RWPE2 (cell line): ENCODE results near the gene FOLR2.

Source experiments
- ATAC-seq: fragments of 200-7000 bp; cut with Tn5 transposase; 3 replicates; pipeline ENCODE4 v1.9.1; 2021; ENCODE audit warnings: low read depth
- DNase-seq: peaks from one replicate; pipeline ENCODE4 v3.0.0-alpha.2; 2020; ENCODE audit warnings: low spot score
- H3K27ac ChIP-seq: fragments of 450-650 bp; 2 replicates; pipeline ENCODE4 v1.5.1; 2017; ENCODE audit warnings: mild to moderate bottlenecking; ENCODE audit not compliant: poor library complexity, severe bottlenecking
- H3K27me3 ChIP-seq: fragments of 250-450 bp; sonication (Bioruptor Pico); 2 replicates; pipeline ENCODE4 v1.5.1; 2021; ENCODE audit warnings: mild to moderate bottlenecking, moderate library complexity; ENCODE audit not compliant: insufficient read depth, poor library complexity, severe bottlenecking
- H3K36me3 ChIP-seq: fragments of 250-450 bp; sonication (Bioruptor Pico); 2 replicates; pipeline ENCODE4 v1.5.1; 2020; ENCODE audit warnings: low read depth, mild to moderate bottlenecking, moderate library complexity
- H3K4me1 ChIP-seq: fragments of 250-450 bp; sonication (Bioruptor Pico); 2 replicates; pipeline ENCODE4 v1.5.1; 2021; ENCODE audit warnings: mild to moderate bottlenecking, moderate library complexity; ENCODE audit not compliant: insufficient read depth, poor library complexity, severe bottlenecking
- H3K4me3 ChIP-seq: fragments of 250-450 bp; sonication (Bioruptor Pico); 2 replicates; pipeline ENCODE4 v1.5.1; 2021; ENCODE audit warnings: mild to moderate bottlenecking, moderate library complexity; ENCODE audit not compliant: severe bottlenecking
- H3K9me3 ChIP-seq: fragments of 250-450 bp; sonication (Bioruptor Pico); 2 replicates; pipeline ENCODE4 v1.5.1; 2021; ENCODE audit warnings: mild to moderate bottlenecking, moderate library complexity; ENCODE audit not compliant: severe bottlenecking
- CTCF ChIP-seq: fragments of 450-650 bp; IDR thresholded peaks from one replicate; pipeline ENCODE4 v1.5.1; 2017; ENCODE audit warnings: mild to moderate bottlenecking, moderate library complexity; ENCODE audit not compliant: poor library complexity, severe bottlenecking

FOLR2 gene

GRCh38 chr11:72238492-72239312 is 22.1 kb downstream of the FOLR2 start:
- no peak for ATAC-seq
- H3K27ac ChIP-seq = peak overlapping the region; percentile 9
- H3K27me3 ChIP-seq = peaks cover 27% of the 10 kb centered on the region
- no peak for DNase-seq
- H3K9me3 ChIP-seq = no peaks in the 10 kb centered on the region
- no peak overlapping the region for H3K4me3 ChIP-seq
- H3K4me1 ChIP-seq = no peaks in the 10 kb centered on the region
- H3K36me3 ChIP-seq = peaks cover 43% of the 10 kb centered on the region
- peak; percentile 36 for TF ChIP-seq CTCF

- no peaks in the 10 kb centered on the region for H3K9me3 ChIP-seq
- ATAC-seq (peak; percentile 59), DNase-seq (no peak)
- H3K36me3 ChIP-seq = peaks cover 36% of the 10 kb centered on the region
- peak overlapping the region; percentile 9 for H3K27ac ChIP-seq
- peaks cover 32% of the 10 kb centered on the region for H3K27me3 ChIP-seq
- H3K4me3 ChIP-seq = peak overlapping the region; percentile 28
- H3K4me1 ChIP-seq = no peaks in the 10 kb centered on the region
- no peak for TF ChIP-seq CTCF
These were observed 22.8 kb downstream of the FOLR2 start for GRCh38 chr11:72239313-72239848.

- no peaks in the 10 kb centered on the region for H3K4me1 ChIP-seq
- peak overlapping the region; percentile 9 for H3K27ac ChIP-seq
- TF ChIP-seq CTCF = no peak
- H3K4me3 ChIP-seq = peak overlapping the region; percentile 28
- ATAC-seq (peak; percentile 44; the same call in 2 of the 3 replicates), DNase-seq (no peak)
- H3K9me3 ChIP-seq = no peaks in the 10 kb centered on the region
- peaks cover 37% of the 10 kb centered on the region for H3K27me3 ChIP-seq
- peaks cover 30% of the 10 kb centered on the region for H3K36me3 ChIP-seq
These were observed 23.4 kb downstream of the FOLR2 start for GRCh38 chr11:72239849-72240460.

GRCh38 chr11:72240461-72241290 is 24.1 kb downstream of the FOLR2 start:
- Histone ChIP-seq H3K36me3 (peaks cover 25% of the 10 kb centered on the region), H3K27ac (no peak overlapping the region), H3K27me3 (peaks cover 45% of the 10 kb centered on the region), H3K9me3 (no peaks in the 10 kb centered on the region), H3K4me3 (no peak overlapping the region), H3K4me1 (no peaks in the 10 kb centered on the region)
- TF ChIP-seq CTCF = no peak
- DNase-seq (no peak), ATAC-seq (0 out of 3 replicates have a peak, but pooled peaks have one; percentile 1)
